Body of pancreas (tissue), 4 donors: ENCODE results near the gene CAMK2D.

Source experiments
- POLR2A ChIP-seq, 3 donors: fragments of 450-650 bp; IDR thresholded peaks; one replicate each; pipeline ENCODE4 v1.6.1; 2016; ENCODE audit warnings: antibody characterized with exemption in 3 of 3, mild to moderate bottlenecking in 2 of 3
- TF ChIP-seq, protein P1 (sequence below), 7 experiments: fragments of 450-650 bp in 4 of 7; fragments of 200-600 bp in 3 of 7; sonication (generic) in 3 of 7; IDR thresholded peaks; one replicate each; pipeline ENCODE4 v1.5.1; 2016 to 2019; ENCODE audit warnings: antibody characterized with exemption in 7 of 7

DNA sequence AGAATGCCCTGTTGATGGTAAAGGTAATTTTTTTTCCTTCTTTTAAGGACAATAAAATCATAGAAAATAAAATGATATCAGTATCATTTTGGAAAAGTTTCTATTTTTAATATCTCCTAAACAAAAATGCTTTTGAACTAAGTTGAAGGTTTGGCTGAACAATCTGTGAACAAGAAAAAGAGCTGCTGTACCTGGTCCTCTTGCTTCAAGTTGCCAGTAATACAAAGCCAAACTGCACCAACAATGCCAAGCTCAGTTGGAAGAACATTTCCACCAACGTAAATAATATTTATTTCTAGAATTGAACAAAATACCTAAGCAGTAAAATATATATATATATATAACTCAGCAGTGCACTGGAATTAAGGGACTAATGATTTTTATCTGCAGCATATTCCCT lies 132.8 kb downstream of the CAMK2D start:
- TF ChIP-seq, protein P1, sequence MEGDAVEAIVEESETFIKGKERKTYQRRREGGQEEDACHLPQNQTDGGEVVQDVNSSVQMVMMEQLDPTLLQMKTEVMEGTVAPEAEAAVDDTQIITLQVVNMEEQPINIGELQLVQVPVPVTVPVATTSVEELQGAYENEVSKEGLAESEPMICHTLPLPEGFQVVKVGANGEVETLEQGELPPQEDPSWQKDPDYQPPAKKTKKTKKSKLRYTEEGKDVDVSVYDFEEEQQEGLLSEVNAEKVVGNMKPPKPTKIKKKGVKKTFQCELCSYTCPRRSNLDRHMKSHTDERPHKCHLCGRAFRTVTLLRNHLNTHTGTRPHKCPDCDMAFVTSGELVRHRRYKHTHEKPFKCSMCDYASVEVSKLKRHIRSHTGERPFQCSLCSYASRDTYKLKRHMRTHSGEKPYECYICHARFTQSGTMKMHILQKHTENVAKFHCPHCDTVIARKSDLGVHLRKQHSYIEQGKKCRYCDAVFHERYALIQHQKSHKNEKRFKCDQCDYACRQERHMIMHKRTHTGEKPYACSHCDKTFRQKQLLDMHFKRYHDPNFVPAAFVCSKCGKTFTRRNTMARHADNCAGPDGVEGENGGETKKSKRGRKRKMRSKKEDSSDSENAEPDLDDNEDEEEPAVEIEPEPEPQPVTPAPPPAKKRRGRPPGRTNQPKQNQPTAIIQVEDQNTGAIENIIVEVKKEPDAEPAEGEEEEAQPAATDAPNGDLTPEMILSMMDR (IDR thresholded peaks at IDR 0.05), result no peak
- TF ChIP-seq POLR2A (IDR thresholded peaks at IDR 0.05), result no peak
